IMR-90 (cell line): ENCODE measurements around the gene DPH2. TPM values are rescaled to one million over a fixed set of nuclear protein-coding genes. Genes with fewer than 3 reads are reported as not detected.

Source experiments
- ATAC-seq: fragments of 200-7000 bp; cut with Tn5 transposase; 2 replicates; pipeline ENCODE4 v1.9.1; 2020; ENCODE audit warnings: low read depth, mild to moderate bottlenecking, moderate library complexity
- BruUV-seq: library from RNA; stranded (reverse); fragments of 400-500 nt; replicated peaks from 2 replicates; lab custom pipeline; 2021; lab: Mats Ljungman, UMichigan
- CTCF ChIA-PET: fragments of 300-600 bp; formaldehyde crosslinking; extraction: SDS; loops from one replicate; lab custom pipeline; 2021; ENCODE audit warnings: antibody characterized with exemption; lab: Yijun Ruan, JAX
- POLR2A ChIA-PET: fragments of 300-600 bp; sonication (Branson Sonifier 250); formaldehyde crosslinking; loops from one replicate; lab custom pipeline; 2022; ENCODE audit warnings: antibody characterized with exemption; ENCODE audit not compliant: unreplicated experiment; lab: Charles Lee
- DNase-seq: peaks from one replicate; pipeline ENCODE4 v3.0.0; 2013
- H2AFZ ChIP-seq: replicated peaks from 2 replicates; pipeline ENCODE3; 2013; ENCODE audit warnings: low read length, mild to moderate bottlenecking; ENCODE audit not compliant: poor library complexity
- H2AK5ac ChIP-seq: 2 replicates; pipeline ENCODE4 v1.6.1; 2013; ENCODE audit warnings: low read depth, low read length, inconsistent platforms
- H2AK9ac ChIP-seq: replicated peaks from 2 replicates; pipeline ENCODE3; 2013; ENCODE audit warnings: mild to moderate bottlenecking, low read depth, low read length, moderate library complexity; ENCODE audit not compliant: poor library complexity
- H2BK120ac ChIP-seq: 2 replicates; pipeline ENCODE4 v1.6.1; 2013; ENCODE audit warnings: low read depth, low read length, inconsistent platforms
- H2BK15ac ChIP-seq: 3 replicates; pipeline ENCODE4 v1.6.1; 2013; ENCODE audit warnings: low read depth, low read length, inconsistent platforms
- H2BK20ac ChIP-seq: 2 replicates; pipeline ENCODE4 v1.6.1; 2013; ENCODE audit warnings: low read depth, mild to moderate bottlenecking, inconsistent platforms, low read length, moderate library complexity
- H2BK5ac ChIP-seq: 2 replicates; pipeline ENCODE4 v1.6.1; 2013; ENCODE audit warnings: mild to moderate bottlenecking, low read depth, low read length, inconsistent platforms; ENCODE audit not compliant: poor library complexity, severe bottlenecking
- H3K14ac ChIP-seq: replicated peaks from 2 replicates; pipeline ENCODE4 v1.6.1; 2013; ENCODE audit warnings: low read depth, low read length, inconsistent platforms
- H3K18ac ChIP-seq: 2 replicates; pipeline ENCODE4 v1.6.1; 2013; ENCODE audit warnings: low read depth, low read length, control low read depth
- H3K23ac ChIP-seq: 2 replicates; pipeline ENCODE4 v1.6.1; 2013; ENCODE audit warnings: low read depth, low read length, inconsistent platforms
- H3K27ac ChIP-seq: 2 replicates; pipeline ENCODE4 v1.5.1; 2013; ENCODE audit warnings: mild to moderate bottlenecking, control low read depth, low read length; ENCODE audit not compliant: insufficient read depth
- H3K27me3 ChIP-seq: 2 replicates; pipeline ENCODE4 v1.6.1; 2013; ENCODE audit warnings: low read length; ENCODE audit not compliant: control insufficient read depth, insufficient read depth
- H3K36me3 ChIP-seq: 2 replicates; pipeline ENCODE4 v1.6.1; 2013; ENCODE audit warnings: low read length, mixed read lengths; ENCODE audit not compliant: control insufficient read depth, insufficient read depth
- H3K4ac ChIP-seq: 2 replicates; pipeline ENCODE4 v1.6.1; 2013; ENCODE audit warnings: low read depth, low read length, inconsistent platforms
- H3K4me1 ChIP-seq: 2 replicates; pipeline ENCODE4 v1.6.1; 2013; ENCODE audit warnings: low read length, mixed read lengths; ENCODE audit not compliant: control insufficient read depth, insufficient read depth
- H3K4me2 ChIP-seq: 2 replicates; pipeline ENCODE4 v1.6.1; 2013; ENCODE audit warnings: low read depth, mild to moderate bottlenecking, control low read depth, low read length, moderate library complexity
- H3K4me3 ChIP-seq: 2 replicates; pipeline ENCODE4 v1.5.1; 2013; ENCODE audit warnings: low read depth, mild to moderate bottlenecking, control low read depth, low read length, moderate library complexity; ENCODE audit not compliant: insufficient read depth
- H3K56ac ChIP-seq: 2 replicates; pipeline ENCODE4 v1.6.1; 2013; ENCODE audit warnings: low read length, inconsistent platforms; ENCODE audit not compliant: insufficient read depth; ENCODE audit errors: extremely low read depth
- H3K79me1 ChIP-seq, 2 experiments: 2 replicates each; pipeline ENCODE4 v1.6.1; 2013; ENCODE audit warnings: low read length in 2 of 2, inconsistent platforms in 1 of 2, low read depth in 1 of 2
- H3K9ac ChIP-seq: 2 replicates; pipeline ENCODE4 v1.6.1; 2013; ENCODE audit warnings: low read depth, low read length, control low read depth
- H3K9me1 ChIP-seq: 2 replicates; pipeline ENCODE4 v1.6.1; 2013; ENCODE audit warnings: low read length, inconsistent platforms; ENCODE audit not compliant: insufficient read depth
- H3K9me3 ChIP-seq: 2 replicates; pipeline ENCODE4 v1.6.1; 2013; ENCODE audit warnings: low read length; ENCODE audit not compliant: control insufficient read depth, insufficient read depth
- H4K20me1 ChIP-seq: 2 replicates; pipeline ENCODE4 v1.6.1; 2013; ENCODE audit warnings: low read length, inconsistent platforms; ENCODE audit not compliant: insufficient read depth
- H4K5ac ChIP-seq: 2 replicates; pipeline ENCODE4 v1.6.1; 2013; ENCODE audit warnings: mild to moderate bottlenecking, low read depth, low read length, control low read depth
- H4K8ac ChIP-seq, 2 experiments: 2 replicates each; pipeline ENCODE4 v1.6.1; 2013; ENCODE audit warnings: low read depth in 2 of 2, low read length in 2 of 2, control low read depth in 1 of 2, inconsistent platforms in 1 of 2
- H4K91ac ChIP-seq: 2 replicates; pipeline ENCODE4 v1.6.1; 2013; ENCODE audit warnings: low read depth, low read length, inconsistent platforms; ENCODE audit not compliant: insufficient read depth
- BHLHE40 ChIP-seq: fragments of 150-350 bp; IDR thresholded peaks from 2 replicates; pipeline ENCODE4 v1.6.1; 2016; ENCODE audit warnings: mild to moderate bottlenecking, low read depth, low read length
- CEBPB ChIP-seq: IDR thresholded peaks from 2 replicates; pipeline ENCODE4 v1.6.1; 2012; ENCODE audit warnings: low read depth, low read length, improper control_type of control experiment
- CHD1 ChIP-seq: IDR thresholded peaks from 2 replicates; pipeline ENCODE4 v1.6.1; 2012; ENCODE audit warnings: low read depth, low read length, improper control_type of control experiment
- FOS ChIP-seq: fragments of 150-350 bp; IDR thresholded peaks from 2 replicates; pipeline ENCODE4 v1.6.1; 2016; ENCODE audit warnings: low read depth, low read length
- MAFK ChIP-seq: IDR thresholded peaks from 2 replicates; pipeline ENCODE4 v1.6.1; 2012; ENCODE audit warnings: low read depth, low read length, improper control_type of control experiment
- MAZ ChIP-seq: IDR thresholded peaks from 2 replicates; pipeline ENCODE4 v1.6.1; 2012; ENCODE audit warnings: low read depth, mild to moderate bottlenecking, low read length, improper control_type of control experiment, moderate library complexity, borderline replicate concordance
- MXI1 ChIP-seq: IDR thresholded peaks from 2 replicates; pipeline ENCODE4 v1.6.1; 2012; ENCODE audit warnings: low read depth, mild to moderate bottlenecking, low read length, moderate library complexity, borderline replicate concordance
- RCOR1 ChIP-seq: IDR thresholded peaks from 2 replicates; pipeline ENCODE4 v1.6.1; 2012; ENCODE audit warnings: mild to moderate bottlenecking, low read length, improper control_type of control experiment; ENCODE audit not compliant: insufficient replicate concordance
- RFX5 ChIP-seq: IDR thresholded peaks from 2 replicates; pipeline ENCODE4 v1.8.0; 2012; ENCODE audit warnings: low read depth, mild to moderate bottlenecking, low read length, moderate library complexity
- WGBS, 2 experiments: methylation state at CpG; one replicate each; pipeline versions ENCODE4 v1.1.5 to v1.1.7; 2013; ENCODE audit warnings: missing lambda C conversion rate in 2 of 2; ENCODE audit not compliant: insufficient read length in 1 of 2; ENCODE audit errors: extremely low coverage in 2 of 2; 5-methylcytosine and 5-hydroxymethylcytosine counted together
- dilution Hi-C: fragments of 300-500 bp; cut with HindIII; formaldehyde crosslinking; loops from one replicate; pipeline ENCODE4 v1.14.3; 2018; ENCODE audit warnings: low sequenced_read_pairs; ENCODE audit not compliant: unreplicated experiment
- in situ Hi-C: fragments of 300-500 bp; cut with MboI; formaldehyde crosslinking; loops from 3 replicates; pipeline ENCODE4 v1.14.3; 2019; ENCODE audit warnings: low sequenced_read_pairs, inconsistent platforms, mixed read lengths
- intact Hi-C: fragments of 100-400 bp; cut with micrococcal nuclease; formaldehyde crosslinking; loops from 2 replicates; pipeline ENCODE4 v1.10.0; 2022
- polyA plus RNA-seq, 3 experiments: library from polyadenylated mRNA; depleted of rRNA; stranded (reverse); fragments of >200 nt; gene quantifications; 2 replicates each; pipeline ENCODE4 v1.2.3, GENCODE V29; 2012; ENCODE audit warnings: low replicate concordance in 1 of 3
- total RNA-seq: library from RNA; depleted of rRNA; stranded (reverse); fragments of >200 nt; gene quantifications from 2 replicates; pipeline ENCODE4 v1.2.3, GENCODE V29; 2012
- TF ChIP-seq, protein P1 (sequence below): conservative IDR thresholded peaks from 2 replicates; pipeline ENCODE4 v1.5.1; 2012; ENCODE audit warnings: mild to moderate bottlenecking, low read depth, low read length, improper control_type of control experiment
- TF ChIP-seq, protein P2 (sequence below): fragments of 150-350 bp; IDR thresholded peaks from 2 replicates; pipeline ENCODE4 v1.6.1; 2017; ENCODE audit warnings: mild to moderate bottlenecking, antibody characterized with exemption, low read length, low read depth
- TF ChIP-seq, protein P3 (sequence below): fragments of 150-350 bp; IDR thresholded peaks from 2 replicates; pipeline ENCODE4 v1.6.1; 2016; ENCODE audit warnings: low read depth, mild to moderate bottlenecking, low read length, moderate library complexity, borderline replicate concordance

DPH2 gene
- total and polyA plus RNA-seq, 2 of the 4 experiments (the other 2 are of a cell fraction) = 21.0 to 32.2 TPM

DNA sequence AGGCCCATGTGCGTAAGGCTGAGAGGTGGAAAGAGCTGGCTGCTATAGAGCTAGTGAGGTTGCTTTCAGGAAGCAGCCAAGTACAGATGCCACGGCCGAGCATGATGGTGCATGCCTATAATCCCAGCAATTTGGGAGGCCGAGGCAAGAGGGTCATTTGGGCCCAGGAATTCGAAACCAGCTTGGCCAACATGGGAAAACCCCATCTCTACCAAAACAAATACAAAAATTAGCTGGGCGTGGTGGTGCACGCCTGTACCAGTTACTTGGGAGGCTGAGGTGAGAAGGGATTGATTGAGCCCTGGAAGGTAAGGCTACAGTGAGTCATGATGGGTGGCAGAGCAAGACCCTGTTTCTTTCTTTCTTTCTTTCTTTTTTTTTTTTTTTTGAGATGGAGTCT is 24.3 kb downstream of the DPH2 start:
- 100% methylated on average over 1 of the region's 7 CpGs; no CpG with 5 or more reads in 1 of the 2 experiments for WGBS, 2 experiments
- POLR2A ChIA-PET = no interaction called here
- ATAC-seq = no peak

More for the DNA sequence above, 24.3 kb downstream of the DPH2 start:
- H4K91ac ChIP-seq = no peak overlapping the region
- no peaks in the 10 kb centered on the region for H3K9me1 ChIP-seq
- in situ Hi-C loops = no loop called here
- H3K14ac ChIP-seq = no peak overlapping the region
- H2BK5ac ChIP-seq = no peak overlapping the region
- H2AK9ac ChIP-seq = no peak overlapping the region
- intact Hi-C loops = no loop called here
- H3K36me3 ChIP-seq = peaks cover 6% of the 10 kb centered on the region; the same call in 1 of the 2 replicates
- no peak overlapping the region for H2BK15ac ChIP-seq
- no peak for DNase-seq
- CTCF ChIA-PET = interaction anchor here (0.9 to 1.1 kb wide), 3 partner anchors 27 to 230 kb away, joined by 3 read pairs; no protein-coding TSS in a partner anchor
- no peak overlapping the region for H3K9ac ChIP-seq
- peaks cover 7% of the 10 kb centered on the region for H3K4me1 ChIP-seq
- no peak overlapping the region for H3K4me3 ChIP-seq
- no peak overlapping the region for H3K23ac ChIP-seq
- BruUV-seq = no TSS peak
- H3K9me3 ChIP-seq = no peaks in the 10 kb centered on the region
- no peak overlapping the region for H3K27ac ChIP-seq
- H3K4ac ChIP-seq = no peak overlapping the region
- H3K27me3 ChIP-seq = no peaks in the 10 kb centered on the region
- H3K18ac ChIP-seq = no peak overlapping the region
- dilution Hi-C loops = no loop called here
- no peak overlapping the region for H2BK20ac ChIP-seq
- no peak overlapping the region for H3K56ac ChIP-seq
- TF ChIP-seq RFX5 = no peak
- no peak for TF ChIP-seq BHLHE40
- TF ChIP-seq MXI1 = no peak
- TF ChIP-seq, protein P1, sequence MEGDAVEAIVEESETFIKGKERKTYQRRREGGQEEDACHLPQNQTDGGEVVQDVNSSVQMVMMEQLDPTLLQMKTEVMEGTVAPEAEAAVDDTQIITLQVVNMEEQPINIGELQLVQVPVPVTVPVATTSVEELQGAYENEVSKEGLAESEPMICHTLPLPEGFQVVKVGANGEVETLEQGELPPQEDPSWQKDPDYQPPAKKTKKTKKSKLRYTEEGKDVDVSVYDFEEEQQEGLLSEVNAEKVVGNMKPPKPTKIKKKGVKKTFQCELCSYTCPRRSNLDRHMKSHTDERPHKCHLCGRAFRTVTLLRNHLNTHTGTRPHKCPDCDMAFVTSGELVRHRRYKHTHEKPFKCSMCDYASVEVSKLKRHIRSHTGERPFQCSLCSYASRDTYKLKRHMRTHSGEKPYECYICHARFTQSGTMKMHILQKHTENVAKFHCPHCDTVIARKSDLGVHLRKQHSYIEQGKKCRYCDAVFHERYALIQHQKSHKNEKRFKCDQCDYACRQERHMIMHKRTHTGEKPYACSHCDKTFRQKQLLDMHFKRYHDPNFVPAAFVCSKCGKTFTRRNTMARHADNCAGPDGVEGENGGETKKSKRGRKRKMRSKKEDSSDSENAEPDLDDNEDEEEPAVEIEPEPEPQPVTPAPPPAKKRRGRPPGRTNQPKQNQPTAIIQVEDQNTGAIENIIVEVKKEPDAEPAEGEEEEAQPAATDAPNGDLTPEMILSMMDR = no peak
- no peak for TF ChIP-seq MAFK
- TF ChIP-seq CEBPB = no peak
- TF ChIP-seq CHD1 = no peak
- TF ChIP-seq RCOR1 = no peak
- TF ChIP-seq, protein P2, sequence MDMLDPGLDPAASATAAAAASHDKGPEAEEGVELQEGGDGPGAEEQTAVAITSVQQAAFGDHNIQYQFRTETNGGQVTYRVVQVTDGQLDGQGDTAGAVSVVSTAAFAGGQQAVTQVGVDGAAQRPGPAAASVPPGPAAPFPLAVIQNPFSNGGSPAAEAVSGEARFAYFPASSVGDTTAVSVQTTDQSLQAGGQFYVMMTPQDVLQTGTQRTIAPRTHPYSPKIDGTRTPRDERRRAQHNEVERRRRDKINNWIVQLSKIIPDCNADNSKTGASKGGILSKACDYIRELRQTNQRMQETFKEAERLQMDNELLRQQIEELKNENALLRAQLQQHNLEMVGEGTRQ = no peak
- no peak for TF ChIP-seq FOS
- TF ChIP-seq, protein P3, sequence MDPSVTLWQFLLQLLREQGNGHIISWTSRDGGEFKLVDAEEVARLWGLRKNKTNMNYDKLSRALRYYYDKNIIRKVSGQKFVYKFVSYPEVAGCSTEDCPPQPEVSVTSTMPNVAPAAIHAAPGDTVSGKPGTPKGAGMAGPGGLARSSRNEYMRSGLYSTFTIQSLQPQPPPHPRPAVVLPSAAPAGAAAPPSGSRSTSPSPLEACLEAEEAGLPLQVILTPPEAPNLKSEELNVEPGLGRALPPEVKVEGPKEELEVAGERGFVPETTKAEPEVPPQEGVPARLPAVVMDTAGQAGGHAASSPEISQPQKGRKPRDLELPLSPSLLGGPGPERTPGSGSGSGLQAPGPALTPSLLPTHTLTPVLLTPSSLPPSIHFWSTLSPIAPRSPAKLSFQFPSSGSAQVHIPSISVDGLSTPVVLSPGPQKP = no peak
- no peak for TF ChIP-seq MAZ
- H2AK5ac ChIP-seq = no peak overlapping the region
- no peak overlapping the region for H4K8ac ChIP-seq
- H2BK120ac ChIP-seq = no peak overlapping the region
- no peaks in the 10 kb centered on the region for H4K20me1 ChIP-seq
- H2AFZ ChIP-seq = peak overlapping the region; percentile 38
- H3K79me1 ChIP-seq = no peaks in the 10 kb centered on the region
- no peak overlapping the region for H3K4me2 ChIP-seq
- H4K5ac ChIP-seq = no peak overlapping the region
